K562 (cell line): ENCODE data around the gene SETD7. TPM values are rescaled to one million over a fixed set of nuclear protein-coding genes. Genes with fewer than 3 reads are reported as not detected.

ENCODE experiments used
- ATAC-seq: fragments of 200-7000 bp; cut with Tn5 transposase; 3 replicates; pipeline ENCODE4 v1.9.1; 2020; ENCODE audit warnings: moderate library complexity
- BruUV-seq: library from RNA; stranded (reverse); fragments of 400-500 nt; replicated peaks from 2 replicates; lab custom pipeline; 2021; lab: Mats Ljungman, UMichigan
- CTCF ChIA-PET: fragments of 300-600 bp; formaldehyde crosslinking; extraction: SDS; loops from one replicate; lab custom pipeline; 2021; ENCODE audit warnings: low intra/inter-chr PET ratio; lab: Yijun Ruan, JAX
- POLR2A ChIA-PET: fragments of 300-600, 350-650 bp; sonication (Branson Sonifier 250); formaldehyde crosslinking; extraction: SDS; loops from one replicate; lab custom pipeline; 2021; ENCODE audit warnings: antibody characterized with exemption, inconsistent platforms; lab: Yijun Ruan, JAX
- DNase-seq, 4 experiments: peaks; one replicate each; pipeline versions ENCODE4 v3.0.0 to v3.0.0-alpha.2; 2011 to 2018; ENCODE audit warnings: low spot score in 3 of 4, mixed read lengths in 3 of 4; ENCODE audit errors: extremely low read depth in 1 of 4
- FAIRE-seq: peaks from 2 replicates; lab custom pipeline; 2011; peaks lifted over from hg19 to GRCh38; lab: Jason Lieb, UNC
- H2AFZ ChIP-seq: 2 replicates; pipeline ENCODE4 v1.6.0; 2011; ENCODE audit warnings: low read depth, low read length, control low read depth, inconsistent platforms
- H3K27ac ChIP-seq: fragments of 200-600 bp; 3 replicates; pipeline ENCODE4 v1.8.0; 2011; ENCODE audit warnings: low read depth, mild to moderate bottlenecking, control low read depth, inconsistent platforms, low read length, moderate library complexity, mixed read lengths; ENCODE audit errors: extremely low read depth
- H3K27me3 ChIP-seq, 2 experiments: fragments of 300-600 bp in 1 of 2; 2 replicates in 1 of 2; 3 replicates in 1 of 2; pipeline versions ENCODE4 v1.6.0 to v1.8.0; 2011; ENCODE audit warnings: inconsistent platforms in 2 of 2, low read length in 2 of 2, mild to moderate bottlenecking in 1 of 2, mixed read lengths in 1 of 2, moderate library complexity in 1 of 2; ENCODE audit not compliant: control insufficient read depth in 2 of 2, insufficient read depth in 2 of 2
- H3K36me3 ChIP-seq: fragments of 300-600 bp; 3 replicates; pipeline ENCODE4 v1.8.0; 2011; ENCODE audit warnings: mild to moderate bottlenecking, low read length, inconsistent platforms; ENCODE audit not compliant: control insufficient read depth, insufficient read depth
- H3K4me1 ChIP-seq, 2 experiments: fragments of 200-600 bp in 1 of 2; replicated peaks in 1 of 2; 2 replicates in 1 of 2; 3 replicates in 1 of 2; pipeline versions ENCODE4 v1.5.1 to v1.8.0; 2011; ENCODE audit warnings: inconsistent platforms in 2 of 2, low read length in 2 of 2, mild to moderate bottlenecking in 1 of 2, mixed read lengths in 1 of 2, moderate library complexity in 1 of 2; ENCODE audit not compliant: control insufficient read depth in 2 of 2, insufficient read depth in 2 of 2
- H3K4me2 ChIP-seq: 2 replicates; pipeline ENCODE4 v1.6.1; 2011; ENCODE audit warnings: low read length, control low read depth, inconsistent platforms, mixed read lengths; ENCODE audit not compliant: insufficient read depth
- H3K4me3 ChIP-seq: fragments of 200-600 bp; sonication (generic), shearing (Covaris generic); 2 replicates; pipeline ENCODE4 v1.5.1; 2016; ENCODE audit warnings: control low read depth, inconsistent platforms
- H3K79me2 ChIP-seq: fragments of 200-600 bp; 3 replicates; pipeline ENCODE4 v1.8.0; 2011; ENCODE audit warnings: low read length, inconsistent platforms; ENCODE audit not compliant: control insufficient read depth, insufficient read depth
- H3K9ac ChIP-seq, 2 experiments: 2 replicates each; pipeline versions ENCODE4 v1.6.0 to v1.6.1; 2011; ENCODE audit warnings: low read depth in 2 of 2, low read length in 2 of 2, control low read depth in 1 of 2, inconsistent platforms in 1 of 2, mild to moderate bottlenecking in 1 of 2, mixed read lengths in 1 of 2; ENCODE audit not compliant: insufficient read depth in 1 of 2
- H3K9me1 ChIP-seq: one replicate; pipeline ENCODE4 v1.6.0; 2011; ENCODE audit warnings: inconsistent platforms, mild to moderate bottlenecking, low read length, moderate library complexity; ENCODE audit not compliant: control insufficient read depth, insufficient read depth
- H3K9me3 ChIP-seq: replicated peaks from 2 replicates; pipeline ENCODE4 v1.5.1; 2011; ENCODE audit warnings: low read depth, low read length, inconsistent platforms; ENCODE audit not compliant: control insufficient read depth, insufficient read depth
- H4K20me1 ChIP-seq: replicated peaks from 2 replicates; pipeline ENCODE4 v1.6.1; 2011; ENCODE audit warnings: low read length, inconsistent platforms, mixed read lengths; ENCODE audit not compliant: control insufficient read depth, insufficient read depth
- MCM2 ChIP-seq: fragments of 450-650 bp; IDR thresholded peaks from 2 replicates; pipeline ENCODE4 v1.6.1; 2017; ENCODE audit warnings: low read depth, mild to moderate bottlenecking
- NR1H2 ChIP-seq: sonication (generic); formaldehyde crosslinking; IDR thresholded peaks from 2 replicates; pipeline ENCODE4 v1.4.0; 2020; ENCODE audit warnings: mild to moderate bottlenecking, missing genetic modification reagents
- PRPF4 ChIP-seq: fragments of 200-400 bp; formaldehyde crosslinking; IDR thresholded peaks from one replicate; pipeline ENCODE4 v1.6.1; 2017; ENCODE audit warnings: low read length, low read depth, mild to moderate bottlenecking; ENCODE audit not compliant: insufficient read depth, poor library complexity, severe bottlenecking
- SMARCA4 ChIP-seq: fragments of 450-650 bp; IDR thresholded peaks from 2 replicates; pipeline ENCODE4 v1.6.1; 2016
- STAT5A ChIP-seq: IDR thresholded peaks from 2 replicates; pipeline ENCODE4 v1.6.1; 2012; ENCODE audit warnings: low read length, inconsistent platforms, borderline replicate concordance
- STAT5B ChIP-seq: fragments of 250-450 bp; sonication (Bioruptor Pico); IDR thresholded peaks from 2 replicates; pipeline ENCODE4 v1.8.0; 2021; ENCODE audit warnings: mild to moderate bottlenecking, inconsistent platforms
- TCF15 ChIP-seq: fragments of 250-450 bp; sonication (Bioruptor Pico); IDR thresholded peaks from 2 replicates; pipeline ENCODE4 v1.8.0; 2022; ENCODE audit warnings: moderate library complexity, mild to moderate bottlenecking, inconsistent platforms
- ZNF655 ChIP-seq: fragments of 250-450 bp; sonication (Bioruptor Pico); IDR thresholded peaks from 2 replicates; pipeline ENCODE4 v1.5.0; 2021
- WGBS: fragments of 100-300 bp; shearing (Covaris generic); methylation state at CpG from one replicate; pipeline ENCODE4 v1.1.6; 2016; ENCODE audit warnings: low coverage, mixed read lengths; ENCODE audit not compliant: insufficient coverage; ENCODE audit errors: missing lambda C conversion rate; 5-methylcytosine and 5-hydroxymethylcytosine counted together
- in situ Hi-C: fragments of 300-500 bp; cut with MboI; formaldehyde crosslinking; loops from 4 replicates; pipeline ENCODE4 v1.15.0; 2018; ENCODE audit warnings: inconsistent platforms, mixed read lengths
- intact Hi-C: fragments of 100-400 bp; cut with micrococcal nuclease; formaldehyde crosslinking; loops from 2 replicates; pipeline ENCODE4 v1.14.2; 2022
- polyA plus RNA-seq, 8 experiments: library from polyadenylated mRNA; depleted of rRNA in 4 of 8; stranded (reverse) in 5 of 8; unstranded in 3 of 8; fragments of >200 nt; fragmentation: Nextera tagmentation in 2 of 8; fragmentation: Illumina TruSeq in 1 of 8; extraction: Ambion mirVana in 2 of 8; extraction: Trizol in 1 of 8; gene quantifications; 2 replicates each; pipeline versions ENCODE4 v1.2.1 to v1.2.3, GENCODE V29; 2011 to 2014; ENCODE audit warnings: inconsistent platforms in 1 of 8, missing spikeins in 1 of 8
- total RNA-seq, 7 experiments: library from RNA; depleted of rRNA in 6 of 7; stranded (reverse); fragments of >200 nt in 6 of 7; fragmentation: Illumina TruSeq in 2 of 7; extraction: Trizol in 2 of 7; gene quantifications; 2 replicates each; pipeline versions ENCODE4 v1.2.1 to v1.2.3, GENCODE V29; 2011 to 2021; ENCODE audit warnings: low replicate concordance in 1 of 7

The SETD7 gene
- total and polyA plus RNA-seq, 9 of the 15 experiments (the other 6 are each of a cell fraction or from before 2014, with no cell fraction given) = 0.37 to 2.4 (median 1.7) TPM

DNA sequence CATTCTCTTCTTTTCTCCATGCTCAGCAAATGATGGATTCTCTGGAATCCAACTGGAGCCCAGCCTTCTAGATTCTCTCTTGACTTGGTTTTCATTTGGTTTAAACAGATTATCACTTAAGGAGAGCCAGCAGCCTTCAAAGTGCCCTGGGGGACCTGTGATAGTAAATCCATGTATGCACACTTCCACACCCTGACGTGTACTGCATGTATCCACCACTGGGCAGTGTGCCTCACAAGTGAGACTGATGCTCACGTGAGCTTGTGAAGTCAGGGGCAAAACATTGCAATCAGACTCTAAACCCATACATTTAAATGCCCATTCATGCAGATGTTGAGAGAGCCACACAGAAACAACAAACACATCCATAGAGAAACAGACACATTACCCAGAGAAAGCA lies 28.0 kb upstream of the SETD7 start:
- TF ChIP-seq ZNF655 (CRISPR knock-in tag) = no peak
- no peak for TF ChIP-seq MCM2
- no peak for TF ChIP-seq SMARCA4
- TF ChIP-seq STAT5B = no peak
- no peak for TF ChIP-seq NR1H2
- no peak for TF ChIP-seq TCF15
- TF ChIP-seq STAT5A = no peak
- TF ChIP-seq PRPF4 = no peak
- FAIRE-seq = no peak
- Histone ChIP-seq H3K4me1 (no peaks in the 10 kb centered on the region), H3K27me3 (peaks cover 12 to 33% of the 10 kb centered on the region in 2 experiments), H3K79me2 (no peaks in the 10 kb centered on the region), H3K4me3 (no peak overlapping the region), H3K36me3 (no peaks in the 10 kb centered on the region), H3K4me2 (no peak overlapping the region), H4K20me1 (no peaks in the 10 kb centered on the region), H3K9me3 (no peaks in the 10 kb centered on the region), H3K9me1 (no peaks in the 10 kb centered on the region), H3K27ac (no peak overlapping the region), H2AFZ (no peak overlapping the region), H3K9ac (no peak overlapping the region)
- intact Hi-C loops (no loop called here), in situ Hi-C loops (no loop called here)
- POLR2A ChIA-PET = no interaction called here
- BruUV-seq = no TSS peak
- CTCF ChIA-PET = no interaction called here
- 0% methylated on average over 2 of the region's 2 CpGs for WGBS
- ATAC-seq = no peak
- no peak for DNase-seq
